Lung (tissue), 12 donors: ENCODE results near the gene COL18A1. TPM values are rescaled to one million over a fixed set of nuclear protein-coding genes. Genes with fewer than 3 reads are reported as not detected.

Source experiments
- ATAC-seq: fragments of 200-7000 bp; cut with Tn5 transposase; one replicate; pipeline ENCODE4 v1.9.1; 2020; ENCODE audit warnings: moderate number of reproducible peaks; ENCODE audit not compliant: insufficient read depth, low FRiP score
- DNase-seq, 3 donors: peaks; one replicate each; pipeline ENCODE4 v3.0.0-alpha.2; 2013 to 2017
- H3K27ac ChIP-seq, 2 donors: one replicate each; pipeline ENCODE4 v1.5.1; 2013; ENCODE audit warnings: mild to moderate bottlenecking in 2 of 2, moderate library complexity in 2 of 2, control low read depth in 1 of 2, inconsistent platforms in 1 of 2, low read depth in 1 of 2, low read length in 1 of 2
- H3K27me3 ChIP-seq, 3 donors: one replicate each; pipeline ENCODE4 v1.5.1; 2013; ENCODE audit warnings: low read length in 2 of 3; ENCODE audit not compliant: control insufficient read depth in 3 of 3, insufficient read depth in 3 of 3
- H3K36me3 ChIP-seq, 4 donors: one replicate each; pipeline ENCODE4 v1.5.1; 2013; ENCODE audit warnings: low read length in 4 of 4, mild to moderate bottlenecking in 1 of 4, moderate library complexity in 1 of 4; ENCODE audit not compliant: control insufficient read depth in 4 of 4, insufficient read depth in 4 of 4
- H3K4me1 ChIP-seq, 5 donors: one replicate each; pipeline ENCODE4 v1.5.1; 2013; ENCODE audit warnings: low read length in 5 of 5, mild to moderate bottlenecking in 2 of 5, moderate library complexity in 1 of 5; ENCODE audit not compliant: control insufficient read depth in 5 of 5, insufficient read depth in 5 of 5
- H3K4me3 ChIP-seq: one replicate; pipeline ENCODE4 v1.5.1; 2013; ENCODE audit warnings: mild to moderate bottlenecking, control low read depth, moderate library complexity
- H3K9ac ChIP-seq, 2 donors: one replicate each; pipeline ENCODE4 v1.5.1; 2013; ENCODE audit warnings: low read length in 2 of 2, control low read depth in 1 of 2; ENCODE audit not compliant: insufficient read depth in 1 of 2
- H3K9me3 ChIP-seq, 4 donors: one replicate each; pipeline ENCODE4 v1.5.1; 2013; ENCODE audit warnings: low read length in 3 of 4, mild to moderate bottlenecking in 1 of 4, moderate library complexity in 1 of 4; ENCODE audit not compliant: control insufficient read depth in 4 of 4, insufficient read depth in 3 of 4
- WGBS, 2 donors: extraction: QIAGEN DNeasy Blood & Tissue Kit; methylation state at CpG; one replicate each; pipeline ENCODE4 v1.1.7; 2013; 5-methylcytosine and 5-hydroxymethylcytosine counted together
- polyA plus RNA-seq, 2 donors: library from polyadenylated mRNA; stranded (reverse); fragments of 200-250 nt; gene quantifications; one replicate each; pipeline ENCODE4 v1.2.1, GENCODE V29; 2013
- total RNA-seq, 2 donors: library from RNA; depleted of rRNA in 1 of 2; stranded (reverse); fragments of >200 nt in 1 of 2; gene quantifications; one replicate each; pipeline ENCODE4 v1.2.1, GENCODE V29; 2014 to 2021
- TF ChIP-seq, protein P1 (sequence below): IDR thresholded peaks from 2 replicates; pipeline ENCODE4 v1.5.1; 2012; ENCODE audit warnings: mild to moderate bottlenecking; ENCODE audit errors: control extremely low read depth, extremely low read depth
- donor health status: control.
- donor health status: control.
- donor health status: Bipolar disorder and iron deficiency.
- donor health status: healthy.
- donor health status: DM: yes; HTN: yes; CAD: no.

Gene COL18A1
- total and polyA plus RNA-seq, 4 donors = 42.7 to 102 (median 45.8) TPM

DNA sequence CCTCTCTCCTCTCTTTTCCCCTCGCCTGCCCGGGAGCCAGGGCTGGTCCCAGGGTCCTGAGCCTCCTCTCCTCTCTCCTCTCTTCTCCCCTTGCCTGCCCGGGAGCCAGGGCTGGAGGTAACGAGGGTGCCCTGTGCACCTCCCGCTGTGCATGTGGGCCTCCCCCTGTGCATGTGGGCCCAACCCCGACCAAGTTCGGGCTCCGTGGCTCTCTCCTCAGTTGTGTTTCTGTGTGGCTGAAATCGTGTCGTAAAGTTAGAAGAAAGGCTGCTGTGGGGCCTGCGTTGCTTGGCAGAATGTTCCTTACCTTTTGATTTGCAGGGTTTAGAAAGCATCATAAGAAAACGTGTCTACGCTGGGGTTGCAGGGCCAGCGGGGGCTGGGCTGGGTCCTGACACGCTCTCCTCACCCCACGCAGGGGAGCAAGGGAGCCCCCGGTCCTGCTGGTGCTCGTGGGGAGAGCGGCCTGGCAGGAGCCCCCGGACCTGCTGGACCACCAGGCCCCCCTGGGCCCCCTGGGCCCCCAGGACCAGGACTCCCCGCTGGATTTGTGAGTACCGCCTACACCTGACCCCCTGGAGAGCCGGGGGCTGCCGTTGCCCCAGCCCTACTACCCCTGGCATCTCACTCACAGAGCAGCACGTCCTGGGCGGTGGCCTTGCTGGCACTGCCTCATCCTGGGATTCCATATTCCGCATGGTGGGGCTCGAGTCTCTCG, 81.6 kb downstream of the COL18A1 start:
- Histone ChIP-seq H3K27me3 (no peaks in the 10 kb centered on the region), H3K27ac (no peak overlapping the region), H3K4me3 (no peak overlapping the region), H3K4me1 (peaks cover 0 to 3% (median 0%) of the 10 kb centered on the region in 5 donors), H3K9me3 (no peaks in the 10 kb centered on the region), H3K9ac (no peak overlapping the region), H3K36me3 (peaks cover 0 to 18% (median 3%) of the 10 kb centered on the region in 4 donors)
- DNase-seq (no peak), ATAC-seq (no peak)
- TF ChIP-seq, protein P1, sequence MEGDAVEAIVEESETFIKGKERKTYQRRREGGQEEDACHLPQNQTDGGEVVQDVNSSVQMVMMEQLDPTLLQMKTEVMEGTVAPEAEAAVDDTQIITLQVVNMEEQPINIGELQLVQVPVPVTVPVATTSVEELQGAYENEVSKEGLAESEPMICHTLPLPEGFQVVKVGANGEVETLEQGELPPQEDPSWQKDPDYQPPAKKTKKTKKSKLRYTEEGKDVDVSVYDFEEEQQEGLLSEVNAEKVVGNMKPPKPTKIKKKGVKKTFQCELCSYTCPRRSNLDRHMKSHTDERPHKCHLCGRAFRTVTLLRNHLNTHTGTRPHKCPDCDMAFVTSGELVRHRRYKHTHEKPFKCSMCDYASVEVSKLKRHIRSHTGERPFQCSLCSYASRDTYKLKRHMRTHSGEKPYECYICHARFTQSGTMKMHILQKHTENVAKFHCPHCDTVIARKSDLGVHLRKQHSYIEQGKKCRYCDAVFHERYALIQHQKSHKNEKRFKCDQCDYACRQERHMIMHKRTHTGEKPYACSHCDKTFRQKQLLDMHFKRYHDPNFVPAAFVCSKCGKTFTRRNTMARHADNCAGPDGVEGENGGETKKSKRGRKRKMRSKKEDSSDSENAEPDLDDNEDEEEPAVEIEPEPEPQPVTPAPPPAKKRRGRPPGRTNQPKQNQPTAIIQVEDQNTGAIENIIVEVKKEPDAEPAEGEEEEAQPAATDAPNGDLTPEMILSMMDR = no peak
- WGBS, 2 donors = 91% methylated on average over 27 to 29 of the region's 29 CpGs

DNA sequence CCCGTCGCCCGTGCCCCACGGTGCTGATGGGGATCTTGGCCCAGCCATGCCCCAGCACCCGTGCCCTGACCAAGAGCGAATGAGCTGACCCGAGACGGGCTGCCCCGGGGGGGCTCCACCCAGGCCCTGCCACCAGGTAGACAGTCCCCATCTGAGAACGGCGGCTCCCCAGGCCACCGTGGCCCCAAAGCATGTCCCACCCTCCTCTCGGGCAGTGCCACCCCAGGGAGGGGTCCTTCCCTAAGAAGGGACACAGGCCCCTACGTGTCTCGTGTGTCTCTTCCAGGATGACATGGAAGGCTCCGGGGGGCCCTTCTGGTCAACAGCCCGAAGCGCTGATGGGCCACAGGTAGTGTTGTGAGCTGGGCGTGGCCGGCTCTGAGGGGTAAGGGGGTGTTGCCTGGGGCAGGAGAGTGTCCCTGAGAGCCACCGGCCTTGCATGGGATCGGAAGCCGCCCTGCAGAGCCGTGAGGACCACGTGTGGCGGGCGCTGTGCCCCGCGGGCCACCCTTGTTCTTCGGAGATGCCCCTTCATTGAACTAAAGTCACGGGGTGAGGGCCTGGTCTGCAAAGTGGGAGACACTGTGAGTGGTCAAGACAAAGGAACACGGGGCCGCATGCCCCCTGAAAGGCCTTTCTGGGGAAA, 82.3 kb downstream of the COL18A1 start:
- Histone ChIP-seq H3K4me3 (no peak overlapping the region), H3K36me3 (peaks cover 0 to 14% (median 3%) of the 10 kb centered on the region in 4 donors), H3K27ac (no peak overlapping the region), H3K9me3 (no peaks in the 10 kb centered on the region), H3K4me1 (peaks cover 0 to 3% (median 0%) of the 10 kb centered on the region in 5 donors), H3K9ac (no peak overlapping the region), H3K27me3 (no peaks in the 10 kb centered on the region)
- ATAC-seq (no peak), DNase-seq (no peak)
- WGBS, 2 donors = 94% methylated on average over 33 of the region's 33 CpGs
- TF ChIP-seq, protein P1 = no peak

DNA sequence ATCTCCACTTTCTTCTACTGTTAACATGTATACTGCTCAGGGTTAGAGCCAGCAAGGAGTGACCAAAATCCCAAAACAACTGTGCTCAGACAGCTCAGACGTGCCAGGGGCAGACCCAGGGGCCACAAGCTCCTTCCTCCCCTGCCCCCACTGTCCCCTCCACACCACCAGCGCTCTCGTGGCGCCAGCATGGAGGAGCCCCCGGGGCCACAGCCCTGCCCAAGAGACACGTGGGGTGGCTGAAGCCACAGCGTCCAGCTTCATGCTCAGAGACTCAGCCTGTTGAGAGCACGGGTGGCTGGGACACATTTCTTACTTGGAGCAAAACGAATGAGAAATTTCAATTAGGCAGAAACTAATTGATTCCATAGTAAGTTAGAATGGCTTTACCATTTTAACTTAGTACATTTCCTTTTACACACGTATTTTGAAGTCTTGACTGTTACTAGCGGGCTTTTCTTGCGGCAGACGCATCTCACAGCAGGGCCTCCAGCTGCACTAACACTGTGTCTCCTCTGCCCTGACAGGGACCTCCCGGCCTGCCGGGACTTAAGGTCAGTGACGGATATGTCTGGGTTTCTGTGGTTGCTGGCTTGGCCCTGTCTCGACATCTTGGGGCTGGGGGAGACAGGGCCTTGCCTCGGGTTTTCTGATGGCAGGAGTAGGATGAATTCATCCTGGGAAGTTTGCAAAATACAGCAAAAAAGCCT, 83.1 kb downstream of the COL18A1 start:
- DNase-seq (peak in 1 of 3 donors; percentile 30), ATAC-seq (no peak)
- Histone ChIP-seq H3K27ac (no peak overlapping the region), H3K27me3 (no peaks in the 10 kb centered on the region), H3K36me3 (peaks cover 0 to 9% (median 3%) of the 10 kb centered on the region in 4 donors), H3K9me3 (no peaks in the 10 kb centered on the region), H3K9ac (no peak overlapping the region), H3K4me1 (peaks cover 0 to 3% (median 0%) of the 10 kb centered on the region in 5 donors), H3K4me3 (no peak overlapping the region)
- WGBS, 2 donors = 83 to 88% methylated on average over 18 of the region's 18 CpGs
- TF ChIP-seq, protein P1 = no peak
